ENCODE data around the gene RRP7A.

RRP7A gene

DNA sequence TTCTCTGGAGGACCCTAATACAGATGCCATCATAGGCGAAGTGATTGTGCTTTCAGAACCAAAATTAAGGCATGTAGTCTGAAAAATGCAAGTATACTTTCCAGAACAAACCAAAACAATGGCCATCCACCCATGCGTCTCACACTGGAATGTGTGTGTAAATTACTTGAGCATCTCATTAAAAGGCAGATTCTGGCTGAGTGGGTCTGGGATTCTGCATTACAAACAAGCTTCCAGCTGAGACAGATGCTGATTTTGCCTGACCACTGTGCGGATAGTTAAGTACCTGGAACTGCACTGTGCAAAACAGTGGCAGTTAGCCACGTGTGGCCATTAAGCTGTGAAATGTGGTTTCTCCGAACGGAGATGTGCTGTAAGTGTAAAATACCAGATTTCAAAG, 26.2 kb downstream of the RRP7A start:
- TF ChIP-seq, protein P1, sequence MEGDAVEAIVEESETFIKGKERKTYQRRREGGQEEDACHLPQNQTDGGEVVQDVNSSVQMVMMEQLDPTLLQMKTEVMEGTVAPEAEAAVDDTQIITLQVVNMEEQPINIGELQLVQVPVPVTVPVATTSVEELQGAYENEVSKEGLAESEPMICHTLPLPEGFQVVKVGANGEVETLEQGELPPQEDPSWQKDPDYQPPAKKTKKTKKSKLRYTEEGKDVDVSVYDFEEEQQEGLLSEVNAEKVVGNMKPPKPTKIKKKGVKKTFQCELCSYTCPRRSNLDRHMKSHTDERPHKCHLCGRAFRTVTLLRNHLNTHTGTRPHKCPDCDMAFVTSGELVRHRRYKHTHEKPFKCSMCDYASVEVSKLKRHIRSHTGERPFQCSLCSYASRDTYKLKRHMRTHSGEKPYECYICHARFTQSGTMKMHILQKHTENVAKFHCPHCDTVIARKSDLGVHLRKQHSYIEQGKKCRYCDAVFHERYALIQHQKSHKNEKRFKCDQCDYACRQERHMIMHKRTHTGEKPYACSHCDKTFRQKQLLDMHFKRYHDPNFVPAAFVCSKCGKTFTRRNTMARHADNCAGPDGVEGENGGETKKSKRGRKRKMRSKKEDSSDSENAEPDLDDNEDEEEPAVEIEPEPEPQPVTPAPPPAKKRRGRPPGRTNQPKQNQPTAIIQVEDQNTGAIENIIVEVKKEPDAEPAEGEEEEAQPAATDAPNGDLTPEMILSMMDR (conservative IDR thresholded peaks at IDR 0.05; ENCODE audit: low read depth, low read length), result no peak
- no peak overlapping the region for H3K27ac ChIP-seq

DNA sequence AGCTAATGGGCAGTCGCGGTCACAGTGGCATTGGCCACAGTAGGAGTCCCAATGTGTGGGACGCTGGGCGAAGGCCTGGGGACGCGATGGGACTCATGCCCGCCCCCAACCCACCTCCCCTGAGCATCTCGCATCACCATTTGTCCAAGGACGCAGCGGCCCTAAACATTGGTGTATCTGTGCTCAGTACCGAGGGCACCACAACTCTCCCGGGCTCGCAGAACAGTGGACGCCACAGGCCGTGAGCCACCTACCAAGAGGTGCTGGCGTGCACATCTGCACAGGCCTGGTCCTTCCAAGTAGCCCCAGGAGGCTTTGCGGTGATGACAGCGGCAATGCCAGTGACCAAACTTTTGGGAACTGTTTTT, 27.3 kb downstream of the RRP7A start:
- H3K4me1 ChIP-seq (ENCODE audit: low read depth, poor library complexity, severe bottlenecking), result peaks cover 6% of the 10 kb centered on the region
- no peak overlapping the region for H2AFZ ChIP-seq (ENCODE audit: low read depth)
- H4K20me1 ChIP-seq (ENCODE audit: insufficient read depth), result no peaks in the 10 kb centered on the region
- TF ChIP-seq, protein P1 (conservative IDR thresholded peaks at IDR 0.05; ENCODE audit: low read depth, low read length), result no peak
- no peak overlapping the region for H3K9ac ChIP-seq
- no peaks in the 10 kb centered on the region for H3K36me3 ChIP-seq (ENCODE audit: insufficient read depth)
- no peak overlapping the region for H3K4me2 ChIP-seq
- no peaks in the 10 kb centered on the region for H3K79me2 ChIP-seq (ENCODE audit: insufficient read depth, low read depth)
- H3K4me3 ChIP-seq (IDR thresholded peaks at IDR 0.05; ENCODE audit: insufficient read depth, low read depth, low read length), result no peak overlapping the region
- no peaks in the 10 kb centered on the region; the same call in 1 of the 2 replicates for H3K27me3 ChIP-seq (ENCODE audit: insufficient read depth, low read depth)
- no peak overlapping the region for H3K27ac ChIP-seq

More for the DNA sequence above, 26.2 kb downstream of the RRP7A start:
- Histone ChIP-seq H3K4me2 (no peak overlapping the region), H3K36me3 (ENCODE audit: insufficient read depth) (no peaks in the 10 kb centered on the region), H4K20me1 (ENCODE audit: insufficient read depth) (no peaks in the 10 kb centered on the region), H3K4me1 (ENCODE audit: low read depth, poor library complexity, severe bottlenecking) (peaks cover 6% of the 10 kb centered on the region), H3K9ac (no peak overlapping the region), H2AFZ (ENCODE audit: low read depth) (no peak overlapping the region), H3K4me3 (IDR thresholded peaks at IDR 0.05; ENCODE audit: insufficient read depth, low read depth, low read length) (no peak overlapping the region), H3K27me3 (ENCODE audit: insufficient read depth, low read depth) (no peaks in the 10 kb centered on the region; the same call in 1 of the 2 replicates), H3K79me2 (ENCODE audit: insufficient read depth, low read depth) (no peaks in the 10 kb centered on the region)

DNA sequence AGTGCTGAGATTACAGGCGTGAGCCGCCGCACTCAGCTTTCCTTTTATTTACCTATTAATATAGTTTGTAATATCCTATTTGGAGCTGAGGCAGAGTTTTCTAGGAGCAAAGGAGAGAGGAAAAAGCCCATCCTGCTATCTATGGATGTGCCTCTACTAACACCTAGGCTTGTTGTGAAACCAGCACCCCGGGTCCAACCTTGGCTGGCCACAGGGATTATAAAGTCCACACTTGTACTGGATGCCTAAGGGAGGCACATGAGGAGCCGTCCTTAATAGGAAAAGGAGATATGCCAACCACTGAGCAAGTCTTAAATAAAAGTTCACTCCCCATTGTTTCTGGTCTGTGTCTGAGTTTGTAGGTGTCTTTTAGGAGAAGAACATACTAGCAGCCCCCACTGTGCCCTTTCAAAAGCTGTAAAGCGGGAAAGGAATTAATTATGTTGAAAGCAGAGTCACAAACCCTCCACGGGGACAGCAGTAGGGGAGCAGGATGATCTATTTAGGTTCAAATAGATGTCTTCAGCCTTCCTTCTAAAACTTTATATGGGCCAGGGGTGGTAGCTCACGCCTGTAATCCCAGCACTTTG, 29.3 kb downstream of the RRP7A start:
- TF ChIP-seq, protein P1 (conservative IDR thresholded peaks at IDR 0.05; ENCODE audit: low read depth, low read length), result no peak
- no peak overlapping the region for H3K9ac ChIP-seq
- no peaks in the 10 kb centered on the region; the same call in 1 of the 2 replicates for H3K27me3 ChIP-seq (ENCODE audit: insufficient read depth, low read depth)
- no peak overlapping the region for H2AFZ ChIP-seq (ENCODE audit: low read depth)
- no peaks in the 10 kb centered on the region for H3K36me3 ChIP-seq (ENCODE audit: insufficient read depth)
- no peaks in the 10 kb centered on the region for H4K20me1 ChIP-seq (ENCODE audit: insufficient read depth)
- H3K27ac ChIP-seq, result no peak overlapping the region
- H3K4me2 ChIP-seq, result no peak overlapping the region
- H3K79me2 ChIP-seq (ENCODE audit: insufficient read depth, low read depth), result no peaks in the 10 kb centered on the region
- no peaks in the 10 kb centered on the region for H3K4me1 ChIP-seq (ENCODE audit: low read depth, poor library complexity, severe bottlenecking)
- H3K4me3 ChIP-seq (IDR thresholded peaks at IDR 0.05; ENCODE audit: insufficient read depth, low read depth, low read length), result no peak overlapping the region

DNA sequence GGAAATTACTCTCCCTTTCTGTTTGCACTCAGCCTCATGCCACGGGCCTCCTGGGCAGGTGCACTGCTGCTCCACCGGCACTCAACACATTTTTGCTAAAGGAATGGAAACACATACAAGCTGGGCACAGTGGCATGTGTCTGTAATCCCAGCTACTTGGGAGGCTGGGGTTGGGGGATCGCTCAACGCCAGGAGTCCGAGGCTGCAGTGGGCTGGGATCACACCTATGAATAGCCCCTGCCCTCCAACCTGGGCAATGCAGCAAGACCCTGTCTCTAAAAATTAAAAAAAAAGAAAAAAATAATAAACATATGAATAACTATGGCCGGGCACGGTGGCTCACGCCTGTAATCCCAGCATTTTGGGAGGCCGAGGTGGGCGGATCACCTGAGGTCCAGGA, 30.6 kb downstream of the RRP7A start:
- H3K36me3 ChIP-seq (ENCODE audit: insufficient read depth), result no peaks in the 10 kb centered on the region
- no peak overlapping the region for H3K9ac ChIP-seq
- H2AFZ ChIP-seq (ENCODE audit: low read depth), result no peak overlapping the region
- no peaks in the 10 kb centered on the region for H3K4me1 ChIP-seq (ENCODE audit: low read depth, poor library complexity, severe bottlenecking)
- no peak overlapping the region for H3K4me3 ChIP-seq (IDR thresholded peaks at IDR 0.05; ENCODE audit: insufficient read depth, low read depth, low read length)
- H4K20me1 ChIP-seq (ENCODE audit: insufficient read depth), result no peaks in the 10 kb centered on the region
- no peaks in the 10 kb centered on the region for H3K79me2 ChIP-seq (ENCODE audit: insufficient read depth, low read depth)
- H3K27ac ChIP-seq, result no peak overlapping the region
- H3K27me3 ChIP-seq (ENCODE audit: insufficient read depth, low read depth), result no peaks in the 10 kb centered on the region; the same call in 1 of the 2 replicates
- TF ChIP-seq, protein P1 (conservative IDR thresholded peaks at IDR 0.05; ENCODE audit: low read depth, low read length), result no peak
- no peak overlapping the region for H3K4me2 ChIP-seq
